GM21723 (cell line): ENCODE data around the gene ADCY5.
"Not testable (repeated sequence)": the region's sequence is repeated elsewhere in the genome, so short reads cannot be mapped to it uniquely, and the experiment has no call there.

Experiments
- ATAC-seq: cut with Tn5 transposase; IDR thresholded peaks from one replicate; pipeline ENCODE4 v1.9.1; 2021; ENCODE audit warnings: mild to moderate bottlenecking, moderate library complexity; ENCODE audit not compliant: unreplicated experiment

ADCY5 gene

DNA sequence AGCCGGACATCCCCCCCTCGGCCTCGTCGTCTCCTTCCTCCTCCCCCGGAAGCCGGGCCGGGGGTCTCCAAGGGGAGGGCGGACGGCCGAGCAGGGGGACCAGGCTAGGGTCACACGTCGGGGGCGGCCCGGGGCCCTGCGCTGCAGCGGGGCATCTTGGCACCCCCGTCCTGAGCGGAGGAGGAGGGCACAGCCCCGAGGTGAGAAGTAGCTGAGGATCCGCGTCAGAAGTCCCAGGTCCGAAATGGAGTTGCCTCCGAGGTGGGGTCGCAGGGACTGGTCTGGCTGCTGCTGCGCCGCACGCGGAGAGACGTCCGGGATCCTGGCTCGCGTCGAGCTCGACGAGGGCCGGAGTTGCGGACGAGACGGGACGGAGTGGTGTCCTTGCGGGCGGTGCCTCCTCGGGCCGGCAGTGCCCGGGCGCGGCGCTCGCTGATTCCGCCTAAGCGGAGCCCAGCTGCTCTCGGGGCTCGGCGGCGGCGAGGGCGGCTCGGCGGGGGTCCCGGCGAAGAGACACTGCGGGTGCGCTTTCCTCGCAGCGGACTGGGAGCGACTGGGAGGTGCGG is at the start of gene ADCY5:
Gene ADCY5 (minus strand): TSS at position 555 of the 566 bp plus-strand sequence. CDS start 545 bp downstream, at position 10.
- ATAC-seq: no peak

DNA sequence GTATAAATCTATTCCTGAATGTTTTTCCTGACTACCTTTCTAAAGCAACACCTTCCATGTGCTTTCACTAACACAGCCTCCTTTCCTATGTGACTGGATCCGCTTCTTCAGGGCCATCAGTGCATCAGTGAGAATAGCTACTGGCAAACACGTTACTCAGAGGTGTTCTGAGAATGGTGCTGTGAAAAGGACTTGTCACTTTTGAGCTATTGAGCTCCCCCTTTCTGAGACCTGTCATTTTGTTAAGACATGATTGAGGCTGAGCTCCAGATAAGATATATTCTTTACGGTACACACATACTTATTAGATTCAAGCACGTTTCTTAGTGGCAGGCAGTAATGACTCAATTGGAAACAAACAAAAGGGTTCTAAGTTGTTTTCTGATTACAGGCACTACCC is 45.0 kb upstream of the ADCY5 start:
- no peak for ATAC-seq

DNA sequence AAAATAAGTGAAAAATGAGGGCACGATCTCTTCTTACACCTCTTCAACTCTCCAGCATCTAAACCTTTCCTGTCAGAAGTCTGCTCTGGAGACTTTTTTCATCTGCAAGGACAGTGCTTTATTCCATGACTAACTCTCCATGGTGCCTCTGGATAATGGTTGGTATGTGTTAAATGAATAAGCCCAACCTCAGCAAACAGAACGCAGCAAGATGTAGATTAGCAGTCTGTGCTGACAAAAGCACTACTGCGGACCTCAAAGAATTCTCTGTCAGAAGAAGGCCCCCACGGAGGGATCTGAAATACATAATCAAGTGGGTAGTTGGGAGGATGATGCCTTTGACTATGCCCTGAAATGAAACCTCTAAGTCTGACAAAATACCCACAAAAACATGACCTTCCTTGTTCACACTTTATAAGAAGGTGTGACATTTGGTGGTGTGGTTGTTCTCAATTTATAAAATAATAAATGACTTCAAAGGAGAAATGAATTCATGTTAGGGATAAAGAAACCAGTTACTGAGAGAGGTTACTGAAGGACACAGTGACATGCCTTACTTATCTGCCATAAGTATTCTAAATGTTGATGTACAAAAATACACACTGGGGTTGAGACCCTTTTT is 43.2 kb upstream of the ADCY5 start:
- ATAC-seq: no peak

DNA sequence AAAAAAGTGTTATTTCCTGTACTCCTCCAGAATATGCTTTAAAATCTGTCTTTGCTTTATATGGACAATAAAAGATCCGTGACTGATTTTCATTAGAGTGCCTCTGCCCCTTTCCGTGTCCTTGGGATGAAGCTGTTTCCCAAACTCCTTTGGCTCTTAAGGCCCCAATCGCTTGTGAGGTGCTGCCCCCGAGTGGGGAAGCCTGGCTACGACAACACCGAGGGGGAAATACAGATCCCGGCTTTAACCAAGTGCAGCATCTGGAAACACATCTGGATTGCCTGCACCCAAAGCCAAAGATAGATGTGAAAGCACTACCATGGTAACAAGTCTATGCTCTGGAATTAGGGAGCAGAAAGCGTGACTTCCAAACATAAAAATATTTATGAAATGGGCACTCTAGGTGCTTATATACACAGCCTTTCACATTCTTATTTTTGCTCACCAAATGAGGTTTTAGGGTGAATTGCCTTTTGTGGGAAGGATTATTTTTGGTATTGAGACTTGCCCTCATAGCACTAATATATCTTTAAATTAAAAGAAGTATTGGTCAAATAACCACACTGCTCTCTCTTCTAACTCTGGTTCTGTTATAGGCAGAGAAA is 40.6 kb upstream of the ADCY5 start:
- no peak for ATAC-seq

DNA sequence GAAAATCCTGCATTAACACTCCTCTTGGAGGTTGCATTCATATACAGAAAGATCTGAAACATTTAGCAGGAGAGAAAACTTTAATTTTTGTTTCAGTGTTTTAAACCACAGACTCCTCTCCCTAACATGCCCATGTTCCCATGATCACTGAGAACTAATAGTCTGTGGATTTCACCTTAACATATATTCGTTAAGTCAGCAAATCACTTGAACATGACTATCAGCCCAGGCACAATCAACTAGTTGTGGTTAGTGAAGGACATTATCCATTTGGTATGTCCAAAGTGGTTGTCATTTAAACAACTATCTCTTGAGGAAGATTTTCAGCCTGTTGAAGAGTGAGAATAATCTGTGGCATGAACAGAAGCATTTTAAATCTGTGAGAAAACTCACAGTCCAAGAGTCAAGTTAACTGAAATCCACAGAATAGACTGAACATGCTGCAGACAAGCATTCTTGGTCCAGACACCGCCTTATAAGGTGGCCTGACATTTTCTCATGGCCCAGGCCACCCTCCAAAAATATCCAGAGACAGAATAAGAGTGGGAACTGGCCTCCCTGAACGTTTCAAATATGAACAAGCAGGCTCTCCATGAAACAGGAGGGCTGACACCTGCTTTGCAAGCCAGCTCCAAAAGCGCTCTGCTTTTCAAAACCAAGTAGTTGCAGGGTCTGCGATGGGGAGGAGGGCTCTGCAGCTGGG is 39.9 kb upstream of the ADCY5 start:
- no peak for ATAC-seq

DNA sequence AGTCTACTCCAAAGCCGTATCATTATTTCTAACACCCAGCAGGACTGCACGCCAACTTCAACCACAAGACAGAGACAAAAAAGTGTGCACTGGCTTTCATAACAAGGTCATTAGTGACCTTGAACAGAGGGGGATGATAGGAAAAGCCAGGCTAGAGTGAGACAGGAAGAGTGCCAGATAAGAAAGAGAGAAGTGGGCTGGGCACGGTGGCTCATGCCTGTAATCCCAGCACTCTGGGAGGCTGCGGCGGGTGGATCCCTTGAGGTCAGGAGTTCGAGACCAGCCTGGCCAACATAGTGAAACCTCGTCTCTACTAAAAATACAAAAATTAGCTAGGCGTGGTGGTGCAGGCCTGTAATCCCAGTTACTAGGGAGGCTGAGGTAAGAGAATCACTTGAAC is 38.2 kb upstream of the ADCY5 start:
- not testable (repeated sequence) for ATAC-seq

DNA sequence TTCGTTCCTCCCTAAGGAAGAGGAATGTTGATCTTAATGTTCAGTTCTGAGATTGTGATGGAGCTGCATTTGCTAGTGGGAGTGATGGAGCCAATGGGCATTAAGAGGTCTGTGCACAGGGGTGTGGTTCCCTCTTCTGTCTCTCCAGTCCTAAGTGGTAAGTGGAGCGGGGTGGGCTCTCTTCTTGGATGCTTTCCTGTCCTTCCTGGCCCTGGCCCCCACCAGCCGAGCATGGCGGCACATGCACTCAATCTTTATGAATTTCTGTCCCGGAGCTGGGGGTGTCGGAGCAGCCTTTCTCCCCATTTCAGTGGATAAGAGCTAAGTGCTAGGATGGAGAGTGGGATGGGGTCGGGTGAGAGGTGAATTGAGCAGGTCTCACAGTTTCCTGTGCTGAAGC is 37.6 kb upstream of the ADCY5 start:
- ATAC-seq: no peak

DNA sequence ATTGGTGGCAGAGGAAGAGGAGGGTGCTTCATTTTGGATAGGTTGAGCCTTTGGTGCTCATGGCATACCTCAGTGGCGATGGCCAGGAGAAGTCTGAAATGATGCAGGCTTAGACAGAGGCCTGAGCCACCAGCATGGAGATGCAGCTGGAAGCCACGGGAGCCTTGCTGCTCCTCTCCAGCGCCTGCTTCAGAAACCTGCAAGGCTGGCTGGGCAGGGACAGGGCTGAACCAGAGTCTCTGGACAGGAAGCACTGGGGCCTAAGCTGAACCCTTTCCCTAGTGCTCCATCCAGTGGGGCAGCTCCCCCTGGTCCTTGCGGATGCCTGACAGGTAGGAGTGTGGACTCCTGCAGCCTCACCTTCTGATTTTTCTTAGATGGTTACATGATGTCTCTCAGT is 36.7 kb upstream of the ADCY5 start:
- ATAC-seq: no peak

DNA sequence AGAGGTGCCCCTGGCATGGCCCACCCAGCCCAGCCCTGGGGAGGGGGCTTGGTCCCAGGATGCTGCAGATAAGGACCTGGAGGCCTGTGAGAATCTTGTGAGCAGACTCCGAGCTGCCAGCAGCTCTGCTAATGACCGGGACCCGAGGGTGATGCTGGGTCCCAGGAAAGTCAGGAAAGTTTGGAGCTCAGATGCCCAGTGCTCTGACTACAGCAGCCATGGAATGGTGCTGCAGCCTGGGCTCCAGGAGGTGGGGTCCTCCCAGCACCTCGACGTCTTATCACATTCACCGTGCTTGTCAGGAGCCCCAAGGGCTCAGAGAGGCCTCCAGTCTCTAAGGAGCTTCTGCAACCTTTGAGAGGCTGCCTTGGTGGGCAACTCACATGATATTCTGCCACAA is 34.3 kb upstream of the ADCY5 start:
- ATAC-seq: no peak

DNA sequence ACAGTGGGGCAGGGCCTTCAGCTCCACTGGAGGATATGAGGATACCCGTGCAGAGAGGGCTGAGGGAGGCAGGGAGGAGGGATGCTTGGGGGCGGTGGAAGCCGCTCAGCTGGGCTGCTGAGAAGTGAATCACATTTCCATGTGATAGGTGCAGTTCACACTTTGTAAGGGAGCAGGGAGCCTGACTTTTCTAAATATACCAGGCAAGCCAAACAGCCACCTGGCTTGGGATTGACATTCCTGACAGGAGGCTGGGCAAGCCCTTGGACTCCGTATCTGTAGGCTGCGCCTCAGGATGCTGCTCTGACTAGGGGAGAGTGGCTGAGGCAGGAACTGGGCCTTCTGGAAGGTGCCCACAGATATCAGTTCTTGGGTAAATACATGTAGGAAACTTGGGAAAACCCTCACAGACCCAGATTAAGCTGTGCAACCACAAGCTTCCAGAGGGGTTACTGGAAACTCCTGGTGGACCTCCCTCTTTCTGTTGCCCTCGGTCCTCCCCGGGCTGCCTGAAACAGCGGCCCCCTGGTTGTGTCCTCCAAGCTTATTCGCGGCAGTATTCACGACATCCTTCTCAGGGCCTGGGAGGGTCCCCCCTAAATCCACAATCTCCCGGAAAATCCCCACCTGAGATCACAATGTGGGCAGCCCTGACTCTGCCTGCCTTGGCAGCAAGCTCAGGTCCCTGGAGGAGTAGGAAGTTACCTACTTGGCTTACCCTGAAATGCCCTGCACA is 33.0 kb upstream of the ADCY5 start:
- no peak for ATAC-seq

DNA sequence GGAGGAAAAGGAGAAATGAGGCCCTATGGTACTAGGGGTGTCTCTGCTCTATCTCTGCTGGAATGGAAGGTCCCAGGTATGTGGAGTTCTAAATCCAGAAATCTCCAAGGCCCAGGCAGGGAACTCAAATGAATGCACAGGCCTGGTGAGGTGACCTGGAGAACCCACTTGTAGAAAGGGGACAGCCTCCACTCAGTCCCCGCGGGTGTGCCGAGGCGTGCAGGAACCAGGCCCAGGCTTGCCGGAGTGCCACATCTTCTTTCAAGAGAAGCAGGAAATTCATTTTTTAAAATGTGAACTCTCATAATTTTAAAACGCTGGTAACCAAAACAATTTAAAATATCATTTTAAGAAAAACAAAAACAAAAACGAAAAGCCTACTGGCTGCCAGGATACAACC is 32.2 kb upstream of the ADCY5 start:
- ATAC-seq: no peak

DNA sequence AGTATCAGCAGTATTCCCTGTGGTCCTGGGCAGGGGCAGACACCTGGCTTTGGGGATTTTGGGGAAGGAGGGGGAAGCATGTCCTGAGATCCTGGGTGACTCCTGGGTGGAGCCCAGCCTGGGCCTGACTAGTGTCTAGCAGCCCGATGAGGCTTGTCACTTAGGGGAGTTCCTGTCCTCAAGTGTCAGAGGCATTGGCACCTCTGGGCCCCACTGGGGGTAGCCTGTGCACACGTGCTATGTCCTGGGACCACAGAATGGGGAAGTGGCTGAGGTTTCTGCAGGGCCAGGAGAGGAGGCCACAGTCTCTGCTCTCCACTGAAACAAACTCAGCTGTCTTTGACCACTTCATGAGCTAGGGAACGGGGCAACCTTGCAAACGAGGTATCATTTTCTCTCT is 31.5 kb upstream of the ADCY5 start:
- no peak for ATAC-seq

DNA sequence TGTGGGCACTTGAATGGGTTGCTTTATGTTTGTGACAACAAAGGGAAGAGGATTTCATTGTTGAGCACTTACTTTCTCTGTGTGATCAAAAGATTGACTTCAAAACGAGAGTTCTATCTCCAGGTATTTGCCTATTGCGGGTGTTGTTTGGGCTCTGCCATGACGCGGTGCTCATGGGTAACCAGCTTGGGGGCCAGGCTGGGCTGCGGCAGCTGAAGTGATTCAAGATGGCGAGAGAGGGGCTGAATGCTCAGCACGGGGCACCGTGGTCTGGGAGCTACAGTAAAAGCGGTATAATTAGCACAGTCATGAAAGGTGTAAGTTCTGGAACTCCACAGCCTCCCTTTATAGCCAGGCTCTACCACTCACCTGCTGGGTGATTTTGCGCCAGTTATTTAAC is 31.0 kb upstream of the ADCY5 start:
- ATAC-seq: no peak

DNA sequence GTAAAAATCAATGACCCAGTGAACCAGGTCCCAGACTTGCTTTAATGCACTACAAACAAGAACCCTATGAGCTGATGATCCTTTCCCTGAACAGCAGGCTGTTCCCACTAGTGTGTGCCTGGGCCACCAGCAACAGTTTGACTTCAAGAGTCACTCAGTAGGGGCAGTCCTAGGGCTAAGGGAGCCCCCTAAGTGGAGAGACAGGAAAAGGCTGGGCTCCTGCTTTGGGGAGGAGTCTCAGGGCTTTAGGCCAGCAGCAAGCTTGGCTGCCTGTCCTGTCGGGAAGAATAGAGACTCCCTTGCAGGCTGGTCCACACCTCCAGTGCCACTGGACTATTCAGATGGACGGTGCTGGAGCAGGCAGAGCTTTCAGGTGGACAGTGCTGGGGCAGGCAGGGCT is 29.4 kb upstream of the ADCY5 start:
- no peak for ATAC-seq

DNA sequence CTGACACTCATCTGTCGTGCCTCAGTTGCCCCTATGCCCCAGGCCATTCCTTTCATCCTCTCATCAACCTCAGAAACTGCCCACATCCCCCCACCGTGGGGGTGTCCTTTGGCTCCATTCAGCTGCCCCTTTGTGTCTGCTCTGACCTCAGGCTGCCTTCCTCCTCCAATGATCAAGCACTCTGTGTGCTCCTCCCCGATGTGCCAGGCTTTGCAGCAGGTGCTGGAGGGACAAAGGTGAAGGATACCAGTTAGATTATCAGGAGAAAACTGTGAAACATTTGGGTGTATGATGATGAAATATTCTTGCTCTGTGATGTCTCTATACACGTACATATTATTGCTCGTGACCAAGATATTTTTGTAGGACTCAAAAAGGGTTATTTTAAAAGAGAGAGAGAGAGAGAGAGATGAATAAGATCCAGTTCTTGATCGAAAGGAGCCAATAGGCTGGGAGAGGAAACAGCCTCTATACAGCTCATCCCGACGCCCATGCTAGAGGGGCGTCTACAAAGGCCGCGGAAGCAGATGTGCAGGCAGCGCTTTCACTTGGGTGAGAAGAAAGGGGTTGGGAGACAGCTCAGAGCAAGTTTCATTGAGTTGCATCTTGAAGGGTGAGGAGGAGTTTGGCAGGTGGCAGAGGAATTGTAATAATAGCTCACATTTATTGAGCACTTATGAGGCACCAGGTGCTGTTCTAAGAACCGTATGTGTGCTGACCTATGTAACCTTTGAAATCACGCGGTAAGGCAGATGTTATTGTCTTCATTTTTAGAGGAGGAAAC is 28.3 kb upstream of the ADCY5 start:
- no peak for ATAC-seq

DNA sequence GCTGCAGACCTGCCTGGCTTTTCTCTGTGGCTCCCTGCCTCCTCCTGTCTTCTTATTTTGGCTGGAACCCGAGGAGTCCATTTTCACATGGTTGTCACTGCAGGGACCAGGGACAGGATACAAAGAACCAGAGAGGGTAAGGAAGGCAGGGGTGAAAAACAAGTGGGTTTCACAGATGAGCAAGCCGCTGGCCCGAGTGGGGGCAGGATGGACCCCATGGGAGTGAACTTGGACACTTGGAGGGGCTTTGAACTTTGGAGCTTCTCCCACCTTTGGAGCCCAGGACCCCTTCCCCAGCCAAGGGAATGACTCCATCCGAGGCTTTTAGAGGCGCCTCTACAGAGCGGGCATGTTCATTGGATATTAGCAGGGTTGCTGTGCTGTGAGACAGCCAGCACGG is 26.9 kb upstream of the ADCY5 start:
- no peak for ATAC-seq

DNA sequence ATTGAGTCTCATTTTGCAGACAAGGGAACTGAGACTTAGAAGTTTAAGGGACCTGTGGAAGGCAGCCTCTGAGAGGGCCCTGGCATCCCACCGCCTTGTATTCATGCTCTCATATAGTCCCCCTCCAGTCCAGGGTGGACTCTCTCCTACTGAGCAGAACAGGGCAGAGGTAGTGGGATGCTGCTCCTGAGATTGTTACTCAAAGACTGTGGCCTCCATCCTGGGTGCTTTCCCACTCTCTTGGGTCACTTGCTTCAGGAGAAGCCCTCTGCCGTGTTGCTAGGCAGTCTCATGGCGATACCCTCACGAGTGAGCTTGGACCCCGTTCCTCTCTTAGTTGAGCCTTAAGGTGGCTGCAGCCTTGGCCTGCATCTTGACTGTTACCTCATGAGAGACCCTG is 22.2 kb upstream of the ADCY5 start:
- no peak for ATAC-seq

DNA sequence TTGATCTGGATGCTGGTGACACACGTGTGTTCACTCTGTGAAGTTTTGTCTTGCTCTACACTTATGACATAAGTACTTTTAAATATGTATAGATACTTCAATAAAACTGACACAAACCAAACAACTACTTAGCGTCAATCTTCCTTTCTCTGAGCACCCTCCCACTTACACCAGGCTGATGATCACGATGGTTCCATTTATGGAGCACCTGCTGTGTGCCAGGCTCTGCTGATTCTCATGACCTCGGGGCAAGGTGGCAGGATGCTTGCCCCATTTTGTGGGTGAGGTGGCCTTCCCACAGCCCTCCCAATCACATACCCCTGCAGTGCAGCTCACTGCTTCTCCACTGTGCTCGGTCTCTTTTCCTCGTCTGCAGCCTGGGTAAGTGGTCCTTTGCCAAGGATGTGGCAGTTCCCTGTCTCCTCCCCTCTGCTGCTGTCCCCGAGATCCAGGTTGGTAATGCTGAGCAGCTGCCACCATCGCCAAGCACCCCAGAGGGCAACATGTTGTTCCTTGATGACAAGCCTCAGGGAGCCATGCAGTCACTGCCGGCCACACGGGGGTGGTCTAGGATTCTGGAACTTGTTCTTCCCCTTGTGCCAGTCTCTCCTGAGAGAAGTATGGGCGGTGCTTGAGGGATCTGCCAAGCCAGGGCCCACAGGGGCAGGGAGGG is 20.6 kb upstream of the ADCY5 start:
- ATAC-seq: no peak

DNA sequence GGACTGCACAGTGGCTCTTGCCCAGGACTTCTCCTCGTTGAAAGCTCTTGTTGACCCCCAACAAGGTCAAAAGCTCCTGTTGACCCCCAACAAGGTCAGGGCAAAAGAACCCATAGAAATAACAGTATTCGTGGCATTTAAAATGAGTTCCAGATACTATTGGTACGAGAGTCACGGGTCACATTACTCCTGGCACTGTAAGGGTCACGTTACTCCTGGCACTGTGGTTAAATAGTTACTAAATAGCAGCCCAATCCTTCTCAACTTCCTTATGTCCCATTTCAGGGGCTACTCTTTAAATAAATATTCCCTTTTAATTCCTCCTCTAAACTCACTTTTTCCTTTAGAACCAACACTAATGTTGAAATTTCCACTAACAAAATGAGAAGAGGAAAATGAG is 18.2 kb upstream of the ADCY5 start:
- no peak for ATAC-seq

DNA sequence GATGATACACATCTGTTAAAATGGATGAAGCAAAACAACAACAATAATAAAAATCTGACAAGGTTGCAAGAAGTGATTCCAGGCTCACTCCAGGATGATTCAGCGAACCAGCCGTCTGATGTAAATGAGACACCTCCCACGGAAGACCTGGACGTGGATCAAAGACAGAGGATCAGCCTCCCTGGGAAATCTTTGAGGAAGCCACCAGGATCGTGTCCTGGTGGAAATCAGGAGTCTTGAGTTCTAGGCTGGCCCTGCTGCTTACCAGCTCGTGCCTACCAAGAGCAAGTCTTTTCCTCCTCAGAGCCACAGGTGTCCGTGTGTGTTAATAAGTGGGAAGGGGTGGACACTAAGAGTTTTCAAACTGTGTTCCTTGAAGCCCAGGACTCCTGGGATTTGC is 15.3 kb upstream of the ADCY5 start:
- ATAC-seq: no peak
